ENCODE results near the gene CDK2AP2. TPM values are rescaled to one million over a fixed set of nuclear protein-coding genes. Genes with fewer than 3 reads are reported as not detected.

The CDK2AP2 gene
- total RNA-seq, 2 experiments from 2014 or later = 82.7 to 84.7 TPM

GRCh38 chr11:67506426-67507051 lies 1.4 kb downstream of the CDK2AP2 start:
- peaks cover 22% of the 10 kb centered on the region for H3K36me3 Mint-ChIP-seq
- peaks cover 40% of the 10 kb centered on the region for H3K4me1 Mint-ChIP-seq (ENCODE audit: low read depth)
- no peaks in the 10 kb centered on the region for H3K27me3 Mint-ChIP-seq
- H3K9me3 Mint-ChIP-seq = no peaks in the 10 kb centered on the region
- H3K27ac Mint-ChIP-seq = peak overlapping the region; percentile 98
- ChIA-PET CTCF (interaction anchor here (0.6 to 2.8 kb wide), 7 partner anchors 18 to 105 kb away, joined by 4 to 18 read pairs (median 8); partner anchors contain the start of genes AIP, PPP1CA and PTPRCAP), POLR2A (interaction anchor here (0.6 to 1.7 kb wide), 3 partner anchors 20 to 68 kb away, joined by 3 to 4 read pairs (median 3); no protein-coding TSS in a partner anchor)
- peak overlapping the region; percentile 90 for H3K4me3 Mint-ChIP-seq
- no peak for DNase-seq
- intact Hi-C loops (cut with micrococcal nuclease) = loop anchor here (1.0 to 5.0 kb wide), 8 partner anchors 19 to 234 kb away; partner anchors contain the start of genes GSTP1, POLD4 and TMEM134

GRCh38 chr11:67505605-67506396 lies 2.2 kb downstream of the CDK2AP2 start:
- intact Hi-C loops (cut with micrococcal nuclease) = loop anchor here (1.0 to 5.0 kb wide), 9 partner anchors 18 to 234 kb away; partner anchors contain the start of genes GSTP1, POLD4 and TMEM134
- no peaks in the 10 kb centered on the region for H3K9me3 Mint-ChIP-seq
- POLR2A ChIA-PET = interaction anchor here (0.8 to 2.0 kb wide), 9 partner anchors 17 to 266 kb away, joined by 3 to 21 read pairs (median 3); partner anchors contain the start of genes PTPRCAP and TBC1D10C
- H3K27me3 Mint-ChIP-seq = no peaks in the 10 kb centered on the region
- CTCF ChIA-PET = interaction anchor here (0.6 to 2.8 kb wide), 8 partner anchors 17 to 149 kb away, joined by 4 to 18 read pairs (median 6); partner anchors contain the start of genes AIP, PPP1CA, PTPRCAP and TBC1D10C
- peak; percentile 97 for DNase-seq
- peaks cover 28% of the 10 kb centered on the region for H3K36me3 Mint-ChIP-seq
- peak overlapping the region; percentile 98 for H3K27ac Mint-ChIP-seq
- peaks cover 47% of the 10 kb centered on the region for H3K4me1 Mint-ChIP-seq (ENCODE audit: low read depth)
- peak overlapping the region; percentile 90 for H3K4me3 Mint-ChIP-seq

- Mint-ChIP-seq H3K9me3 (no peaks in the 10 kb centered on the region), H3K4me3 (peak within 1 kb of the TSS; percentile 90), H3K4me1 (ENCODE audit: low read depth) (peaks cover 51% of the 10 kb centered on the region), H3K27me3 (no peaks in the 10 kb centered on the region), H3K27ac (peak within 1 kb of the TSS; percentile 98), H3K36me3 (peaks cover 36% of the 10 kb centered on the region)
- peak; percentile 86 for DNase-seq
- CTCF ChIA-PET = interaction anchor here (0.6 to 2.8 kb wide), 8 partner anchors 17 to 154 kb away, joined by 4 to 18 read pairs (median 6); partner anchors contain the start of genes AIP, PPP1CA, PTPRCAP and TBC1D10C
- intact Hi-C loops (cut with micrococcal nuclease) = loop anchor here (1.0 to 5.0 kb wide), 3 partner anchors 66 to 233 kb away; partner anchors contain the start of gene GSTP1
- POLR2A ChIA-PET = interaction anchor here (0.8 to 2.0 kb wide), 9 partner anchors 16 to 265 kb away, joined by 3 to 21 read pairs (median 3); partner anchors contain the start of genes PTPRCAP and TBC1D10C
These were observed 2.9 kb downstream of the CDK2AP2 start, which contains the start of gene PITPNM1 for GRCh38 chr11:67504950-67505581. Gene PITPNM1 (minus strand): TSS chr11:67505363. CDS start chr11:67504180, 1,183 bp downstream.

GRCh38 chr11:67504005-67504949 lies 3.7 kb downstream of the CDK2AP2 start:
- Mint-ChIP-seq H3K27ac (peak overlapping the region; percentile 84), H3K4me1 (ENCODE audit: low read depth) (peaks cover 51% of the 10 kb centered on the region), H3K4me3 (peak overlapping the region; percentile 90), H3K27me3 (no peaks in the 10 kb centered on the region), H3K36me3 (peaks cover 38% of the 10 kb centered on the region), H3K9me3 (no peaks in the 10 kb centered on the region)
- POLR2A ChIA-PET = interaction anchor here (0.7 to 2.0 kb wide), 3 partner anchors 15 to 264 kb away, joined by 3 to 21 read pairs (median 4); no protein-coding TSS in a partner anchor
- peak; percentile 51 for DNase-seq
- intact Hi-C loops (cut with micrococcal nuclease) = no loop called here
- CTCF ChIA-PET = interaction anchor here (0.8 to 2.8 kb wide), 5 partner anchors 36 to 153 kb away, joined by 3 to 18 read pairs (median 5); partner anchors contain the start of genes PPP1CA and PTPRCAP

GRCh38 chr11:67503119-67504004 lies 4.6 kb downstream of the CDK2AP2 start:
- POLR2A ChIA-PET = no interaction called here
- H3K36me3 Mint-ChIP-seq = peaks cover 38% of the 10 kb centered on the region
- peak overlapping the region; percentile 34 for H3K27ac Mint-ChIP-seq
- H3K9me3 Mint-ChIP-seq = no peaks in the 10 kb centered on the region
- CTCF ChIA-PET = interaction anchor here (0.8 kb wide), 1 partner anchor 147 kb away, joined by 3 read pairs; no protein-coding TSS in a partner anchor
- H3K4me3 Mint-ChIP-seq = peak overlapping the region; percentile 68
- intact Hi-C loops (cut with micrococcal nuclease) = no loop called here
- peaks cover 44% of the 10 kb centered on the region for H3K4me1 Mint-ChIP-seq (ENCODE audit: low read depth)
- no peaks in the 10 kb centered on the region for H3K27me3 Mint-ChIP-seq
- no peak for DNase-seq

- Mint-ChIP-seq H3K27me3 (no peaks in the 10 kb centered on the region), H3K27ac (no peak overlapping the region), H3K4me3 (peak overlapping the region; percentile 68), H3K9me3 (no peaks in the 10 kb centered on the region), H3K4me1 (ENCODE audit: low read depth) (peaks cover 44% of the 10 kb centered on the region), H3K36me3 (peaks cover 46% of the 10 kb centered on the region)
- DNase-seq = no peak
- ChIA-PET CTCF (no interaction called here), POLR2A (no interaction called here)
- intact Hi-C loops (cut with micrococcal nuclease) = no loop called here
These were observed 5.5 kb downstream of the CDK2AP2 start for GRCh38 chr11:67502328-67502979.

- Mint-ChIP-seq H3K36me3 (peaks cover 48% of the 10 kb centered on the region), H3K27me3 (no peaks in the 10 kb centered on the region), H3K4me3 (no peak overlapping the region), H3K9me3 (no peaks in the 10 kb centered on the region), H3K27ac (no peak overlapping the region), H3K4me1 (ENCODE audit: low read depth) (peaks cover 40% of the 10 kb centered on the region)
- CTCF ChIA-PET = no interaction called here
- POLR2A ChIA-PET = no interaction called here
- no peak for DNase-seq
- intact Hi-C loops (cut with micrococcal nuclease) = no loop called here
These were observed 6.1 kb downstream of the CDK2AP2 start for GRCh38 chr11:67501854-67502253.

GRCh38 chr11:67500831-67501715 lies 6.9 kb downstream of the CDK2AP2 start:
- no peaks in the 10 kb centered on the region for H3K9me3 Mint-ChIP-seq
- POLR2A ChIA-PET = no interaction called here

GRCh38 chr11:67500484-67500821 lies 7.5 kb downstream of the CDK2AP2 start:
- H3K36me3 Mint-ChIP-seq = peaks cover 49% of the 10 kb centered on the region
- H3K27ac Mint-ChIP-seq = no peak overlapping the region
- ChIA-PET POLR2A (no interaction called here), CTCF (interaction anchor here (0.8 kb wide), 1 partner anchor 149 kb away, joined by 4 read pairs; no protein-coding TSS in a partner anchor)
- intact Hi-C loops (cut with micrococcal nuclease) = no loop called here
- H3K4me1 Mint-ChIP-seq (ENCODE audit: low read depth) = peaks cover 29% of the 10 kb centered on the region
- no peaks in the 10 kb centered on the region for H3K9me3 Mint-ChIP-seq
- no peaks in the 10 kb centered on the region for H3K27me3 Mint-ChIP-seq
- DNase-seq = no peak
- H3K4me3 Mint-ChIP-seq = no peak overlapping the region

More at GRCh38 chr11:67500831-67501715, 6.9 kb downstream of the CDK2AP2 start:
- CTCF ChIA-PET = no interaction called here
- Mint-ChIP-seq H3K27me3 (no peaks in the 10 kb centered on the region), H3K4me1 (ENCODE audit: low read depth) (peaks cover 32% of the 10 kb centered on the region), H3K4me3 (no peak overlapping the region), H3K27ac (peak overlapping the region; percentile 39), H3K36me3 (peaks cover 47% of the 10 kb centered on the region)
- intact Hi-C loops (cut with micrococcal nuclease) = no loop called here
- DNase-seq = no peak
